Liver (tissue), 9 donors: ENCODE data around the gene ARL4D. TPM values are rescaled to one million over a fixed set of nuclear protein-coding genes. Genes with fewer than 3 reads are reported as not detected.

Experiments used
- DNase-seq: peaks from one replicate; pipeline ENCODE4 v3.0.0-alpha.2; 2017; ENCODE audit warnings: low spot score
- H3K27ac ChIP-seq, 2 donors: one replicate each; pipeline ENCODE4 v1.7.0; 2013; ENCODE audit warnings: inconsistent platforms in 2 of 2, low read length in 2 of 2, control low read depth in 1 of 2, low read depth in 1 of 2, mild to moderate bottlenecking in 1 of 2
- H3K27me3 ChIP-seq, 4 donors: one replicate each; pipeline versions ENCODE4 v1.6.1 to v1.7.0; 2013; ENCODE audit warnings: low read length in 3 of 4, inconsistent platforms in 1 of 4, mild to moderate bottlenecking in 1 of 4, moderate library complexity in 1 of 4; ENCODE audit not compliant: control insufficient read depth in 4 of 4, insufficient read depth in 4 of 4
- H3K36me3 ChIP-seq, 4 donors: one replicate each; pipeline versions ENCODE4 v1.6.1 to v1.7.0; 2013; ENCODE audit warnings: low read length in 3 of 4, mild to moderate bottlenecking in 3 of 4, low read depth in 1 of 4, moderate library complexity in 1 of 4; ENCODE audit not compliant: control insufficient read depth in 4 of 4, insufficient read depth in 3 of 4
- H3K4me1 ChIP-seq, 4 donors: one replicate each; pipeline versions ENCODE4 v1.6.1 to v1.7.0; 2013; ENCODE audit warnings: low read length in 3 of 4, mild to moderate bottlenecking in 3 of 4, moderate library complexity in 1 of 4; ENCODE audit not compliant: control insufficient read depth in 4 of 4, insufficient read depth in 4 of 4
- H3K4me3 ChIP-seq, 3 donors: one replicate each; pipeline versions ENCODE4 v1.6.1 to v1.7.0; 2013; ENCODE audit warnings: low read length in 3 of 3, control low read depth in 1 of 3, low read depth in 1 of 3, mild to moderate bottlenecking in 1 of 3
- H3K9ac ChIP-seq, 2 donors: one replicate each; pipeline ENCODE4 v1.7.0; 2013; ENCODE audit warnings: low read length in 2 of 2, mild to moderate bottlenecking in 2 of 2, moderate library complexity in 2 of 2, control low read depth in 1 of 2, low read depth in 1 of 2
- H3K9me3 ChIP-seq, 4 donors: one replicate each; pipeline versions ENCODE4 v1.6.1 to v1.7.0; 2013; ENCODE audit warnings: low read length in 3 of 4; ENCODE audit not compliant: control insufficient read depth in 4 of 4
- CTCF ChIP-seq: fragments of 150-350 bp; IDR thresholded peaks from 2 replicates; pipeline ENCODE4 v1.5.1; 2017; ENCODE audit warnings: improper control_type of control experiment, low read depth, low read length; ENCODE audit not compliant: missing input control
- EGR1 ChIP-seq, 2 donors: IDR thresholded peaks; 2 replicates each; pipeline ENCODE4 v1.6.1; 2016 to 2018; ENCODE audit warnings: antibody characterized with exemption in 2 of 2, low read depth in 2 of 2
- FOXA1 ChIP-seq: IDR thresholded peaks from 2 replicates; pipeline ENCODE4 v1.6.1; 2016; ENCODE audit warnings: antibody characterized with exemption
- FOXA2 ChIP-seq: IDR thresholded peaks from 2 replicates; pipeline ENCODE4 v1.6.1; 2016; ENCODE audit warnings: antibody characterized with exemption
- HNF4G ChIP-seq: IDR thresholded peaks from 2 replicates; pipeline ENCODE4 v1.6.1; 2016; ENCODE audit warnings: antibody characterized with exemption
- MAX ChIP-seq: IDR thresholded peaks from 2 replicates; pipeline ENCODE4 v1.6.1; 2016; ENCODE audit warnings: antibody characterized with exemption
- RAD21 ChIP-seq, 2 donors: IDR thresholded peaks; 2 replicates each; pipeline ENCODE4 v1.6.1; 2016; ENCODE audit warnings: antibody characterized with exemption in 2 of 2, mild to moderate bottlenecking in 2 of 2
- RXRA ChIP-seq, 2 donors: IDR thresholded peaks; 2 replicates each; pipeline ENCODE4 v1.6.1; 2017 to 2018; ENCODE audit warnings: antibody characterized with exemption in 2 of 2, mild to moderate bottlenecking in 1 of 2
- SP1 ChIP-seq: IDR thresholded peaks from 2 replicates; pipeline ENCODE4 v1.6.1; 2018; ENCODE audit warnings: antibody characterized with exemption, mild to moderate bottlenecking
- TAF1 ChIP-seq: conservative IDR thresholded peaks from 2 replicates; pipeline ENCODE4 v1.6.1; 2016; ENCODE audit warnings: antibody characterized with exemption, mild to moderate bottlenecking
- YY1 ChIP-seq: IDR thresholded peaks from 2 replicates; pipeline ENCODE4 v1.6.1; 2016; ENCODE audit warnings: antibody characterized with exemption, mild to moderate bottlenecking
- WGBS: extraction: QIAGEN DNeasy Blood & Tissue Kit; methylation state at CpG from one replicate; pipeline ENCODE4 v1.1.7; 2013; 5-methylcytosine and 5-hydroxymethylcytosine counted together
- polyA plus RNA-seq, 2 donors: library from polyadenylated mRNA; stranded (reverse) in 1 of 2; unstranded in 1 of 2; fragments of 200-250 nt in 1 of 2; fragments of >200 nt in 1 of 2; fragmentation: Nextera tagmentation in 1 of 2; extraction: Ambion mirVana in 1 of 2; gene quantifications; one replicate each; pipeline versions ENCODE4 v1.2.1 to v1.2.3, GENCODE V29; 2013 to 2015
- total RNA-seq, 2 donors: library from RNA; depleted of rRNA; stranded (reverse); fragments of >200 nt; gene quantifications; one replicate each; pipeline ENCODE4 v1.2.3, GENCODE V29; 2014
- TF ChIP-seq, protein P1 (sequence below): IDR thresholded peaks from 2 replicates; pipeline ENCODE4 v1.6.1; 2016; ENCODE audit warnings: antibody characterized with exemption
- TF ChIP-seq, protein P2 (sequence below): IDR thresholded peaks from 2 replicates; pipeline ENCODE4 v1.6.1; 2016; ENCODE audit warnings: antibody characterized with exemption, mild to moderate bottlenecking
- donor health status: healthy.
- donor health status: healthy.
- donor health status: healthy.
- donor health status: healthy.
- donor health status: healthy.

ARL4D gene
- total and polyA plus RNA-seq, 4 donors = 13.6 to 39.2 (median 17.6) TPM

DNA sequence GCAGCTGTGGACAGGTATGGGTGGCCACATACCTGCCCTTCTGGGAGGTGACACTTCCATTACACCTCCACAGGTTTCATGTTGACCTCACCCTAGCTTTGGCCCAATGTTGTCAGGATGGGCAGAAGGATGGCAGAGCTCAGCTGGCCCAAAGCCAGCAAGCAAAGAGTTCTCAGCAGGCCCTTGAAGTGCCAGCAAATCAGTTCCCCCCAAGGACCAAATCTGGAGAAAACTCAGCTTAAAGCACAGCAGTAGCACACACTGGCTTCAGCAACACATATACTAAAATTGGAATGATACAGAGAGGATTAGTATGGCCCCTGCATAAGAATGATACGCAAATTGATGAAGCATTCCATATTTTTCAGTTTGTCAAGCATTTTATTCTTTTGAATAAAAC, 13.4 kb downstream of the ARL4D start (continued):
- TF ChIP-seq, protein P1, sequence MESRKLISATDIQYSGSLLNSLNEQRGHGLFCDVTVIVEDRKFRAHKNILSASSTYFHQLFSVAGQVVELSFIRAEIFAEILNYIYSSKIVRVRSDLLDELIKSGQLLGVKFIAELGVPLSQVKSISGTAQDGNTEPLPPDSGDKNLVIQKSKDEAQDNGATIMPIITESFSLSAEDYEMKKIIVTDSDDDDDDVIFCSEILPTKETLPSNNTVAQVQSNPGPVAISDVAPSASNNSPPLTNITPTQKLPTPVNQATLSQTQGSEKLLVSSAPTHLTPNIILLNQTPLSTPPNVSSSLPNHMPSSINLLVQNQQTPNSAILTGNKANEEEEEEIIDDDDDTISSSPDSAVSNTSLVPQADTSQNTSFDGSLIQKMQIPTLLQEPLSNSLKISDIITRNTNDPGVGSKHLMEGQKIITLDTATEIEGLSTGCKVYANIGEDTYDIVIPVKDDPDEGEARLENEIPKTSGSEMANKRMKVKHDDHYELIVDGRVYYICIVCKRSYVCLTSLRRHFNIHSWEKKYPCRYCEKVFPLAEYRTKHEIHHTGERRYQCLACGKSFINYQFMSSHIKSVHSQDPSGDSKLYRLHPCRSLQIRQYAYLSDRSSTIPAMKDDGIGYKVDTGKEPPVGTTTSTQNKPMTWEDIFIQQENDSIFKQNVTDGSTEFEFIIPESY = no peak
- TF ChIP-seq HNF4G (no peak), TAF1 (no peak), RAD21 (IDR thresholded peaks at IDR 0.05) (no peak), SP1 (no peak)

GRCh38 chr17:43416998-43417890, 18.5 kb downstream of the ARL4D start:
- Histone ChIP-seq H3K27ac (no peak overlapping the region), H3K36me3 (no peaks in the 10 kb centered on the region), H3K4me1 (no peaks in the 10 kb centered on the region), H3K9ac (no peak overlapping the region), H3K4me3 (no peak overlapping the region), H3K27me3 (no peaks in the 10 kb centered on the region), H3K9me3 (no peaks in the 10 kb centered on the region)
- WGBS = 62% methylated on average over 13 of the region's 13 CpGs
- DNase-seq = no peak
- TF ChIP-seq MAX (no peak), RXRA (IDR thresholded peaks at IDR 0.05) (no peak), SP1 (no peak), CTCF (no peak), TAF1 (no peak), RAD21 (IDR thresholded peaks at IDR 0.05) (no peak), FOXA2 (no peak), HNF4G (no peak), EGR1 (IDR thresholded peaks at IDR 0.05; ENCODE audit: low read depth in 2 of 2) (no peak), FOXA1 (no peak), YY1 (no peak)
- TF ChIP-seq, protein P1 = no peak
- TF ChIP-seq, protein P2, sequence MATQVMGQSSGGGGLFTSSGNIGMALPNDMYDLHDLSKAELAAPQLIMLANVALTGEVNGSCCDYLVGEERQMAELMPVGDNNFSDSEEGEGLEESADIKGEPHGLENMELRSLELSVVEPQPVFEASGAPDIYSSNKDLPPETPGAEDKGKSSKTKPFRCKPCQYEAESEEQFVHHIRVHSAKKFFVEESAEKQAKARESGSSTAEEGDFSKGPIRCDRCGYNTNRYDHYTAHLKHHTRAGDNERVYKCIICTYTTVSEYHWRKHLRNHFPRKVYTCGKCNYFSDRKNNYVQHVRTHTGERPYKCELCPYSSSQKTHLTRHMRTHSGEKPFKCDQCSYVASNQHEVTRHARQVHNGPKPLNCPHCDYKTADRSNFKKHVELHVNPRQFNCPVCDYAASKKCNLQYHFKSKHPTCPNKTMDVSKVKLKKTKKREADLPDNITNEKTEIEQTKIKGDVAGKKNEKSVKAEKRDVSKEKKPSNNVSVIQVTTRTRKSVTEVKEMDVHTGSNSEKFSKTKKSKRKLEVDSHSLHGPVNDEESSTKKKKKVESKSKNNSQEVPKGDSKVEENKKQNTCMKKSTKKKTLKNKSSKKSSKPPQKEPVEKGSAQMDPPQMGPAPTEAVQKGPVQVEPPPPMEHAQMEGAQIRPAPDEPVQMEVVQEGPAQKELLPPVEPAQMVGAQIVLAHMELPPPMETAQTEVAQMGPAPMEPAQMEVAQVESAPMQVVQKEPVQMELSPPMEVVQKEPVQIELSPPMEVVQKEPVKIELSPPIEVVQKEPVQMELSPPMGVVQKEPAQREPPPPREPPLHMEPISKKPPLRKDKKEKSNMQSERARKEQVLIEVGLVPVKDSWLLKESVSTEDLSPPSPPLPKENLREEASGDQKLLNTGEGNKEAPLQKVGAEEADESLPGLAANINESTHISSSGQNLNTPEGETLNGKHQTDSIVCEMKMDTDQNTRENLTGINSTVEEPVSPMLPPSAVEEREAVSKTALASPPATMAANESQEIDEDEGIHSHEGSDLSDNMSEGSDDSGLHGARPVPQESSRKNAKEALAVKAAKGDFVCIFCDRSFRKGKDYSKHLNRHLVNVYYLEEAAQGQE = no peak
